Neutrophil (primary cell): ENCODE results near the gene TREML2.
A peak's percentile ranks its signal among the peaks of the same experiment; 100 is the strongest.

ENCODE experiments used
- H3K27ac ChIP-seq: fragments of 200-600 bp; sonication (generic); 2 replicates; pipeline ENCODE4 v1.5.1; 2016; ENCODE audit warnings: mild to moderate bottlenecking, moderate library complexity
- H3K27me3 ChIP-seq: fragments of 200-600 bp; sonication (generic); 2 replicates; pipeline ENCODE4 v1.6.0; 2016; ENCODE audit warnings: mild to moderate bottlenecking
- H3K36me3 ChIP-seq: fragments of 200-600 bp; sonication (generic); 2 replicates; pipeline ENCODE4 v1.5.1; 2017
- H3K4me1 ChIP-seq, 2 experiments: fragments of 200-600 bp in 1 of 2; sonication (generic) in 1 of 2; 1 replicate in 1 of 2; 2 replicates in 1 of 2; pipeline versions ENCODE4 v1.5.1 to v1.6.1; 2013 to 2016; ENCODE audit warnings: low read depth in 1 of 2, low read length in 1 of 2, mild to moderate bottlenecking in 1 of 2, moderate library complexity in 1 of 2; ENCODE audit not compliant: control insufficient read depth in 1 of 2, insufficient read depth in 1 of 2
- H3K4me3 ChIP-seq, 2 experiments: fragments of 200-600 bp in 1 of 2; sonication (generic) in 1 of 2; 1 replicate in 1 of 2; 2 replicates in 1 of 2; pipeline ENCODE4 v1.5.1; 2013 to 2016; ENCODE audit warnings: low read depth in 1 of 2, low read length in 1 of 2, mild to moderate bottlenecking in 1 of 2, moderate library complexity in 1 of 2
- H3K9me3 ChIP-seq: fragments of 200-600 bp; sonication (generic); 2 replicates; pipeline ENCODE4 v1.5.1; 2016
- CTCF ChIP-seq: fragments of 200-600 bp; sonication (generic); IDR thresholded peaks from 2 replicates; pipeline ENCODE4 v1.5.1; 2016; ENCODE audit warnings: antibody characterized with exemption

Gene TREML2

GRCh38 chr6:41215777-41216176 lies 14.8 kb upstream of the TREML2 start:
- no peak overlapping the region for H3K27ac ChIP-seq
- no peak for TF ChIP-seq CTCF
- H3K4me3 ChIP-seq = no peak overlapping the region
- H3K27me3 ChIP-seq = no peaks in the 10 kb centered on the region
- no peaks in the 10 kb centered on the region for H3K4me1 ChIP-seq
- no peaks in the 10 kb centered on the region for H3K9me3 ChIP-seq
- no peaks in the 10 kb centered on the region for H3K36me3 ChIP-seq

- no peak for TF ChIP-seq CTCF
These were observed 13.8 kb upstream of the TREML2 start for GRCh38 chr6:41214559-41215238.

GRCh38 chr6:41209547-41210320 lies 8.8 kb upstream of the TREML2 start:
- H3K27me3 ChIP-seq = no peaks in the 10 kb centered on the region
- no peak overlapping the region for H3K4me3 ChIP-seq
- no peak for TF ChIP-seq CTCF
- H3K4me1 ChIP-seq = peaks cover 9 to 10% of the 10 kb centered on the region in 2 experiments
- no peaks in the 10 kb centered on the region for H3K9me3 ChIP-seq
- no peaks in the 10 kb centered on the region for H3K36me3 ChIP-seq
- peak overlapping the region; percentile 27 for H3K27ac ChIP-seq

More at GRCh38 chr6:41214559-41215238, 13.8 kb upstream of the TREML2 start:
- peaks cover 9 to 10% of the 10 kb centered on the region in 2 experiments for H3K4me1 ChIP-seq
- H3K27ac ChIP-seq = no peak overlapping the region
- no peaks in the 10 kb centered on the region for H3K9me3 ChIP-seq
- H3K36me3 ChIP-seq = no peaks in the 10 kb centered on the region
- H3K4me3 ChIP-seq = no peak overlapping the region
- no peaks in the 10 kb centered on the region for H3K27me3 ChIP-seq

- TF ChIP-seq CTCF = no peak
- Histone ChIP-seq H3K9me3 (no peaks in the 10 kb centered on the region), H3K36me3 (no peaks in the 10 kb centered on the region), H3K4me1 (peaks cover 9 to 10% of the 10 kb centered on the region in 2 experiments), H3K4me3 (no peak overlapping the region), H3K27ac (no peak overlapping the region), H3K27me3 (no peaks in the 10 kb centered on the region)
These were observed 7.6 kb upstream of the TREML2 start for GRCh38 chr6:41208439-41209106.

- no peak for TF ChIP-seq CTCF
- no peaks in the 10 kb centered on the region for H3K27me3 ChIP-seq
- H3K9me3 ChIP-seq = no peaks in the 10 kb centered on the region
- H3K4me3 ChIP-seq = no peak overlapping the region
- H3K27ac ChIP-seq = no peak overlapping the region
- no peaks in the 10 kb centered on the region for H3K36me3 ChIP-seq
- peaks cover 38 to 40% of the 10 kb centered on the region in 2 experiments for H3K4me1 ChIP-seq
These were observed 3.2 kb upstream of the TREML2 start for GRCh38 chr6:41204156-41204555.
